NB4 (cell line): ENCODE results near the gene DGKE.

ENCODE experiments used
- CTCF ChIP-seq: IDR thresholded peaks from one replicate; pipeline ENCODE4 v1.5.1; 2012; ENCODE audit warnings: low read depth, low read length
- MYC ChIP-seq: IDR thresholded peaks from 2 replicates; pipeline ENCODE4 v1.6.1; 2011; ENCODE audit warnings: low read depth, low read length

GRCh38 chr17:56890390-56890789 is 56.4 kb downstream of the DGKE start:
- TF ChIP-seq CTCF (no peak), MYC (no peak)
